GM21447 (cell line): ENCODE results near the gene NINJ2.

Experiments used
- ATAC-seq: cut with Tn5 transposase; IDR thresholded peaks from one replicate; pipeline ENCODE4 v1.9.1; 2021; ENCODE audit not compliant: unreplicated experiment

NINJ2 gene

DNA sequence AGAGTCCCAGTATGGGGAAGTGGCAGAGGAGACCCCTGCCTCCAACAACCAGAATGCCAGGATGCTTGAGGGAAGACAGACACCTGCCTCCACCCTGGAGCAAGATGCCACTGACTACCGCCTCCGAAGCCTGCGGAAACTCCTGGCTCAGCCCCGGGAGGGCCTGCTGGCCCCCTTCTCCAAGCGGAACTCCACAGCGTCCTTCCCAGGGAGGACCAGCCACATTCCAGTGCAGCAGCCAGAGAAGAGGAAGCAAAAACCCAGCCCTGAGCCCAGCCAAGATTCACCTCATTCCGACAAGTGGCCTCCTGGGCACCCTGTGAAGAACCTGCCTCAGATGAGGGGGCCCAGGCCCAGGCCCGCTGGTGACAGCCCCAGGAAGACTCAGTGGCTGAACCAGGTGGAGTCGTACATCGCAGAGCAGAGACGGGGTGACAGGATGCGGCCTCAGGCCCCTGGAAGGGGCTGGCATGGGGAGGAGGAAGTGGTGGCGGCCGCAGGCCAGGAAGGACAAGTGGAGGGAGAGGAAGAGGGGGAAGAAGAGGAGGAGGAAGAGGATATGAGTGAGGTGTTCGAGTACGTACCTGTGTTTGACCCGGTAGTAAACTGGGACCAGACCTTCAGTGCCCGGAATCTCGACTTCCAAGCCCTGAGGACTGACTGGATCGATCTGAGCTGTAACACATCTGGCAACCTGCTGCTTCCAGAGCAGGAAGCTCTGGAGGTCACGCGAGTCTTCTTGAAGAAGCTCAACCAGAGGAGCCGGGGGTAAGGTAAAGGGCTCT is 109.8 kb downstream of the NINJ2 start:
- ATAC-seq: no peak

DNA sequence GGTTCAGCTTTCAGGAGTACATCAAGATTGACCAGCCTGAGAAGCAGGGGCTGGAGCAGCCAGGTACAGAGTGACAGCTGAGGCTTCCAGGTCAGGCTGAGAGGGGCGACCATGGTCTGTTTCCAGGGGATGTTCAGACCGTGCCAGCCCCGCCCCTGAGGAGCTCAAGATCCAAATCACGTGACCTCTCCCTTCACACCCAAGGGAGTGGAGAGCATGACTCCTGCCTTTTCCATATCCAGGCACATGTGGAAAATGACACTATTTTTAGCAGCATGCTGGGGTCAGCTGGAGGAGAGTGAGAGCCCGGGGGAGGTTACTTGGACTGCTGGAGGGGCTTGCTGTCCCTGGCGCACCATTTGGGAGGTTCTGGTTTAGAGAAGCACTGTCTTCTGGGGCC is 110.8 kb downstream of the NINJ2 start:
- ATAC-seq: no peak

DNA sequence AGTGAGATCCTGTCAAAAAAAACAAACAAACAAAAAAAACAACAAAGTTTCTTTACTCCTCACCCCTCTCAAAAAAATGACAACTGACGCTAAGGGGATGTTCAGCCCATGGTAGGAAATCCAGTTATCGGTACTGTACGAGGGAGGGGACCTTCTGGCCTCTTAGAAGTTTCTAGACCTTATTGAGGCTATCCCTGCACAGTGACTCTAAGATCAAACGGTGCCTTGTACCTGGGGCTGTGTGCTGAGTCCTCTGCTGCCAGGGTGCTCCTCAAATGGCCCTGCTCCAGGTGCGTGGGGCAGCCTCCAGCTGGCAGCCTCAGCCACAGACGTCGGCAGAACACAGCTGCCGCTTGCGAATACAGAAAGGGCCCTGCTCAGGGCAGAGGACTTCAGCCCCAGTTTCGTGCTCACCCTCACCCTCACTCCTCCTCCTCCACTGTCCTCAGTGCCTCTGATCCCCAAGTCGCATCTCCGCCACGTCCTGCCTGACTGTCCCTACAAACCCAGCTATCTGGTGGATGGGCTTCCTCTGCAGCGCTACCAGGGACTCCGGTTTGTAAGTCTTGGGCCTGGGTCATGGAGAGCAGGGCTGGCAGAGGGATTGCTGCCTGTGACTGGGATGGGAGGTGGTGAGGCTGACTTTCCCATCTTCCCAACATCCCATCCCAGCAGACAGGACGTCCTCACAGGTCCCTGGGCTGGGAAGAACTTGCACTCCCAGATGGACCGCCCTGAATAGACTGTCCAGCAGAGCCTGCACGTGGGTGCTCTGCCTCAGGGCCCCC is 112.6 kb downstream of the NINJ2 start:
- ATAC-seq: no peak

- no peak for ATAC-seq
These were observed 113.7 kb downstream of the NINJ2 start for GRCh38 chr12:549476-550082.

- ATAC-seq: no peak
These were observed 115.3 kb downstream of the NINJ2 start for GRCh38 chr12:547883-548470.

- no peak for ATAC-seq
These were observed 116.1 kb downstream of the NINJ2 start for GRCh38 chr12:546920-547845.

DNA sequence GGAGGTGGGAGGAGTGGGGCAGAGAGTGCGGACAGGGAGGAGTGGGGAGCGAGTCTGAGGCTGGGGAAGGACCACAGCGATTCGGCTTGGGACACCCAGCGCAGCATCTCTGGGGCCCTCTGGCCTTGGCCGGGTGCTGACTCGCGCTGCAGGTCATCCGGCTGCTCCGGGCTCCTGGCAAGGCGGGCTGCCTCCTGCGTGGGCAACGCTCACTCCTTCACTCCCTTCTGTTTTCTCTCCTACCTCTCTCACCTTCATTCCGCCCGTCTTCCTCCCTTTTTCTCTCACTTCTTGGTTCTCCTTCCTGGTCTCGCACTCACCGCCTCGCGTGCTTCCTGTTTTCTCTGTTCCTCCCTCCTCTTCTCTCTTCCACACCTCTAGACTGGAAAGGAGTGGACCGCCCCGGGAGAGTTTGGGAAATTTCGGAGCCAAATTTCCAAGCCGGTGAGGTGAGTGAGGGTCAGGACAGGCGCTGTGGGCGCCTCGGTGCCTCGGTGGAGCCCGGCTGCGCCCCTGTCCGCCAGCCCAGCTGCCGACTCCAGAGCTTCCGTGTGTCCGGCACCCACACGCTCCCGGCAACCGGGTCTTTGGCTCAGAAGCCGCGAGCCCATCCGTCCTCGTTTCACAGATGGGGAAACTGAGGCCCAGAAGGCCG is 116.9 kb downstream of the NINJ2 start:
- no peak for ATAC-seq

DNA sequence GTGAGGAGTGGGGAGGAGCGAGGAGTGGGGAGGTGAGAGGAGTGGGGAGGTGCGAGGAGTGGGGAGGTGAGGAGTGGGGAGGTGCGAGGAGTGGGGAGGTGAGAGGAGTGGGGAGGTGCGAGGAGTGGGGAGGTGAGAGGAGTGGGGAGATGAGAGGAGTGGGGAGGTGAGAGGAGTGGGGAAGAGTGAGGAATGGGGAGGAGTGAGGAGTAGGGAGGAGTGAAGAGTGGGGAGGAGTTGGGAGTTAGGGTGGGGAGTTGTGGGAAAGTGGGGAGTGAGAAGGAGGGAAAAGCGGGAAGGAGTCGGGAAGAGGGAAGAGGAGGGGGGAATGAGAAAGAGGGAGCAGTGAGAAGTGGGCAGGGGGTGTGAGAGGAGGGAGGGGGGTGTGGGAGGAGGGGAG is 117.4 kb downstream of the NINJ2 start:
- no peak for ATAC-seq

DNA sequence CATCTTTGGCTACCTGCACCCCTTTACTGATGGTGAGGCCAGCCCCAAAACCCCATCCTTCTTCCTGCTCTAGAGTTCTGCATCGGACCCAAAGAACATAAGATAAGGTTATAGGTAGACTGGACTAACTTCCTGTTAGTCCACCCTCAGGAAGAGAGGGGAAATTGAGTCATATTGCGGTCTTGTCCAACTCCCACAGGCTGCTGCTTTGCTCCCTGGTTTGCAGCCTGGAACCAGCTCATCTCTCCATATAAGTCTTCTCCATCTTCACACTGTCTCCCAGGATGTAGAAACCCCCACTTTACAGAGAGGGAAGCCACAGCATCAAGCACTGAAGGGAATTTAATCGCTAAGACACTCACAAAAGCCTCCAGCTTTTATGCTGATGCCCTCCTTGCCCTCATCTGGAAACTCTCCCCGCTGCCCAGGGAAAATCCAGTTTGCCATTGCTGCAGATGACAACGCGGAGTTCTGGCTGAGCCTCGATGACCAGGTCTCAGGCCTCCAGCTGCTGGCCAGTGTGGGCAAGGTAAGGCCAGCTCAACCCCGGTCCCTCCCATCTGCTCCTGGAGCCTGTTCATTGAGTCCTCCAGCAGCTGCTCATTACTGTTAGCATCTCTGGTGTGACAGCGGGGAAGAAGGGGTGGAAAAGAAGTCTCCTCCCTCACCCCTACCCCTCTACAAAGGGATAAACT is 118.2 kb downstream of the NINJ2 start:
- no peak for ATAC-seq

GRCh38 chr12:544142-544541 is 119.1 kb downstream of the NINJ2 start:
- no peak for ATAC-seq

DNA sequence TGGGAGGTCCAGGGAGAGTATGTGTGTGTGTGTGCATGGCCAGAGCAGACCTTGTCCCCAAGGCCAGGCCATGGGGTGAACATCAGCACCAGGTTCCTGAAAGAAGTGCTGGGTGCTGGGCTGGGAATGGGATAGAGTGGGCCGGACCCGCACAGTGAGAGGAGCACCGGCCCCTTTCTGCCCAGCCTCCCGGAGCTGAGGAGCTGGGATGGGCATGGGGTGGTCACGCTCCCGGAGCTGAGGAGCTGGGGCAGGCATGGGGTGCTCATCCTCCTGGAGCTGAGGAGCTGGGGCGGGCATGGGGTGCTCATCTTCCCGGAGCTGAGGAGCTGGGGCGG is 120.2 kb downstream of the NINJ2 start:
- ATAC-seq: no peak

DNA sequence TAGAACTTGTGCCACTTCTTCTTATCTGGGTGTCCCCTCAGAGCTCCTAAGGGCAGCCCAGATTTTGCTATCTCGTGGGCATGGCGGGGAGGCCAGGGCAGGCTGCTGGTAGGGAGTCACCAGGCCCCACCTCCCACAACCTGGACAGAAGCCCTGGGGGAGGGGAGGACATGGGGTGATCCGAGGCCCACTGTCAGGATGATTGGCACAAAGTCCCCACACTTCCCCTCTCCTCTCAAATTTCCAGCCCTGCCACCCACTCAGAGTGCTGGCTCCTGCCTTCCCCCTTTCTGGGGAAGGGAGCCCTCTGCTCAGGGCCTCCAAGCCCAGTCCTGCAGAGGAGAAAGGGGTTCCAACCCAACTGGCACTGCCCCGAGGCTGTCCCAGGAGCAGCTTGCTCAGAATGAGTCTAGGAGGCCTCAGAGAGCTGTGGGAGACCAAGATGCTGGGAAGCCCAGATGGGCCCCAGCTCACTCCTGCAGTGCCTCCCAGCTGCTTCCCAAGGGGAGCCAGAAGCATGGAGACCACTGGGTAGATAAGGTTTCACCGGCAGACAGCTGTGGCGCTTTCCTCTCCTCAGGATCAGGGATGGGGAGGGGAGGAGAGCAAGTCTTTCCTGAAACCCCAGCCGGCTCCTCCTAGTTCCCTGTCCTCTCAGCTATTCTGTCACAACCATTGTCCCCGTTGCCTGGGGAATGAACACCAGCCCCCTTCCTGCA is 120.7 kb downstream of the NINJ2 start:
- ATAC-seq: no peak

GRCh38 chr12:541676-542324 is 121.4 kb downstream of the NINJ2 start:
- ATAC-seq: no peak

DNA sequence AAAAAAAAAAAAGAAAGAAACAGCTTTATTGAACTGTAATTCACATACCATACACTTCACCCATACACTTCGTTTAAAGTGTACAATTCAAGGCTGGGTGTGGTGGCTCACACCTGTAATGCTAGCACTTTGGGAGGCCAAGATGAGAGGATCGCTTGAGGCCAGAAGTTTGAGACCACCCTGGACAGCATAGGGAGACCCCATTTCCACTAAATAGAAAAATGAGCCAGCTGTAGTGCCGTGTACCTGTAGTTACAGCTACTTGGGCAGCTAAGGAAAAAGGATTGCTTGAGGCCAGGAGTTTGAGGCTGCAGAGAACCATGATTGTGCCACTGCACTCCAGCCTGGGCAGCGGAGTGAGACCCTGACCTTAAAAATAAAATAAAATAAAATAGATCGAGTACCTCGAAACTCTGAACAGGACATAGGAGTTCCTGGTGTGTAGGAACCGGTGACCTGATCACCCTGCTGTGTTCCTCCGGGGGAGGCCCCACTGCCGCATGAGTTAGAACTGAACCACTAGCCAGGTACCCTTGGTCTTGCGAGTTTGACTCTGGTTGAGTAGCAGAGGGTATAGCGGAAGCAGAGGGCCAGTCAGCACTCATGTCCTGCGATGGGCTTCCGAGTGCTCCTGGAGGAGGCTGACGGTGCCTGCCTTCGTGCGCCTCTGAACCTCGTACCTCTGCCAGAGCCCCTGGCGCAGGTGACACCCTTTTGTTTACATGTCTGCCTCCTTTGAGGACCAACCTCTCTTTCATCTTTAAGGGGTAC is 123.5 kb downstream of the NINJ2 start:
- ATAC-seq: no peak

GRCh38 chr12:538731-539539 is 124.3 kb downstream of the NINJ2 start:
- no peak for ATAC-seq

GRCh38 chr12:537772-538171 is 125.5 kb downstream of the NINJ2 start:
- ATAC-seq: no peak

DNA sequence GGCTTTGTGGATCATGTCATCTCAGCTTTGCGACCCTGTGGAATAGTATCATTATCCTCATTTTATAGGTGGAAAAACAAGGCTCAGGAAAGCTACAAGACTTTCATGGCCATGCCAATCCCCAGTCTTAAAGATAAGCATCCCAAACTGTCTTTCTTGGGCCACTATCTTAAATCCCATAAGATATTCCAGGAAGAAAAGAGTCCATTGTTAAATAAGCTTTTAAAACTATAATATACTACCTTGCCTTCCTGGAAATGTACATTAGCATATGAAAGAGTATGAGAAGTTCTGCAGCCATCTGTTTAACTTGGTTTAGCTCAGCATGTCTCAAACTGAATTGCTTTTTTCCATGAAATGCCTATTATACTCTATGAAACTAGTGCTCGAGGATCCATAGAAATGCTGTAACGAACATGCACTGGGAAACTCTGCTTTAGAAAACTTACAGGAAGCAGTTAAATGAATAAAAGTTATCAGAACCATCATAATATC is 126.4 kb downstream of the NINJ2 start:
- ATAC-seq: no peak
